Measurements from ENCODE around the gene PADI6.

The PADI6 gene

DNA sequence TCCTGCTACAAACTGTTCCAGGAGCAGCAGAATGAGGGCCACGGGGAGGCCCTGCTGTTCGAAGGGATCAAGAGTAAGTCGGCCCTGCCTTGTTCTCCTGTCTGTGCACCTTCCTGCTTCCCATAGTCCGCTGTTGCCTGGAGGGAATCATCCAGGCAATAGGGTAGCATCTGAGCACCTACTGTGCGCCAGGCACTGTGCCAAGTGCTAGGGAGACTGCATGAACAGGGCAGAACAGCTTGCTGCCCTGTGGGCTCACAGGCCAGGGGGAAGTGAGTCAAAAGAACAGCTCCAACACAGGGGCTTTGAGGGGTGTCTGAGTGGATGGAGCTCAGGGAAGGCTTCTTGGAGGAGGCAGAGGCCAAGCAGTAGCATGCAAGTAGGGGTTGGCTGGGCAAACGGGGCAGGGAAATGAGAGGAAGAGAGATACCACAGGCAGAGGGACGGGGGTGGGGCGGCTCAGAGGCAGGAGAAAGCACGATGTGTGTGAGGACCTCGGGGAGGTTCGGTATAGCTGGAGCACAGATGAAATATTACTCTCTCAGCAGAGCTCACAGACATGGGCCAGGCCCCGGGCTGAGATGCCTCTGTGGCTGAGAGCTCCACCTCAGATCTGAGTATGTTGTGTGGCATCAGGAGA, 15.5 kb upstream of the PADI6 start:
- peak in 1 of 2 donors; percentile 9 for DNase-seq (ENCODE audit: low read depth in 2 of 2)

- no peak for DNase-seq (ENCODE audit: low read depth in 2 of 2)
These were observed 13.4 kb upstream of the PADI6 start for GRCh38 chr1:17358557-17358956.

GRCh38 chr1:17359031-17359430, 13.0 kb upstream of the PADI6 start:
- DNase-seq (ENCODE audit: low read depth in 2 of 2): no peak

- DNase-seq (ENCODE audit: low read depth in 2 of 2): no peak
These were observed 12.2 kb upstream of the PADI6 start for GRCh38 chr1:17359808-17360207.

- no peak for DNase-seq (ENCODE audit: low read depth in 2 of 2)
These were observed 11.6 kb upstream of the PADI6 start for GRCh38 chr1:17360272-17360956.

DNA sequence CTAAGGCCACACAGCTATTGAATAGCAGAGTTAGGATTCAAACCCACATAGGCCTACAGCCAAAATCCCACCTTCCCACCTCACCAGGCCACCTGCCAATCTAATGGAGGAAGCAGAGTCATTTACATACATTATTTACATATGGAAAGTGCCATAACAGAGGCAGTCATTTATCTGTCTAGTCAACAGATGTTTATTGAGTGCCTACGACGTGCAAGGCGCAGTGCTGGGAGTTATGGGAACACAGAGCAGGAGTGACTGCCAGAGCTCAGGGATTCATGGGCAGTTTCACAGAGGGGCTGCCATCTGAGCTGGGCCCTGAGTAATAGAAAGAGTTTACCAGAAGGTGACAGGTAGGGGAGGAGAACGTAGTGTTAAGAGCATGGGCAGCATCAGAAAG, 10.3 kb upstream of the PADI6 start:
- DNase-seq (ENCODE audit: low read depth in 2 of 2): no peak

- DNase-seq (ENCODE audit: low read depth in 2 of 2): no peak
These were observed 8.6 kb upstream of the PADI6 start for GRCh38 chr1:17363351-17363750.

DNA sequence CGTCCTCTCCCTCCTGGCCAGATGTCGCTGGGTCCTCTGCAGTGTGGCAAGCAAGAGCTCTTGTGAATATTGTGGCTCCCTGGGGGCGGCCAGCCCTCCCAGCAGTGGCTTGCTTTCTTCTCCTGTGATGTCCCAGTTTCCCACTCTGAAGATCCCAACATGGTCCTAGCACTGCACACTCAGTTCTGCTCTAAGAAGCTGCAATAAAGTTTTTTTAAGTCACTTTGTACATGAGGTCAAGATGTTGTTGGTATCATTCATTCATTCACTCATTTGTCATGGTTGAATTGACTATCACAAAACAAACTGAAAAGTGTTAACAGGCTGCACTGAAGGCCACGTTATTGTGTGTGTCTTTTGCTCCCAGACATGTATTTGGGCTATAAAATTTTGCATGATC, 8.2 kb upstream of the PADI6 start:
- no peak for DNase-seq (ENCODE audit: low read depth in 2 of 2)

GRCh38 chr1:17365293-17365692, 6.7 kb upstream of the PADI6 start:
- DNase-seq (ENCODE audit: low read depth in 2 of 2): no peak

DNA sequence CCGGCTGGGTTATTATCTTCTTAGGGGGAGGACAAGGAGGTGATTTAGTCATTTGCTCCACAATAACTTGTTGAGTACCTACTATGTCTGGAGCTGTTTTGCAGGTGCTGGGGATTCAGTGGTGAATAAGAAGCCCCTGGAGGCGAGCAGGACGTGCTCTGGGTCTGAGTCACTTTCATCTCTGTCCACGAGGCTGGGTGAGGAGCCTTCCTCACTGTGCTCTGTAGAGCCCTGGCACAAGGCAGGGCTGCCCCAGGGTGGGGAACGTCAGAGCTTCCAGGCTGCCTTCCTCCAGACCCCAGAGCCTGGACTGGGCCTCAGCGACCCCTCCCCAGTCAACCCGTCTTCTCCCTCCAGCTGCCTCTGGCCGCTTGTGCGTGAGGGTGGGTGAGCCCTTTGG, 2.5 kb upstream of the PADI6 start:
- DNase-seq (ENCODE audit: low read depth in 2 of 2): no peak

- no peak for DNase-seq (ENCODE audit: low read depth in 2 of 2)
These were observed 1.4 kb upstream of the PADI6 start for GRCh38 chr1:17370618-17371017.

DNA sequence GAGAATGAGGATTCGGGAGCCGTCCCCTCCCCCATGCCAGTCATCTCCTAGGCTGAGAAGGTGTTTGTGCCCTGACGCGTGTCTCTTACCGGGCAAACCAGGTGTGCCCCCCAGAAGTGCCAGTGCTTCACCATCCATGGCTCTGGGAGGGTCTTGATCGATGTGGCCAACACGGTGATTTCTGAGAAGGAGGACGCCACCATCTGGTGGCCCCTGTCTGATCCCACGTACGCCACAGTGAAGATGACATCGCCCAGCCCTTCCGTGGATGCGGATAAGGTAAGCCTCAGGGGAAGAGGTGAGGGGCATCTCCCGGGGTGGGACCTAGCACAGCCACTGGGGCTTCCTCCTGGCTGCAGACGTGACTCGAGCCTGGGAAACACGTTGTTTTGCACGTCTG, 959 bp downstream of the PADI6 start:
- no peak for DNase-seq (ENCODE audit: low read depth in 2 of 2)

GRCh38 chr1:17375651-17376050, 3.7 kb downstream of the PADI6 start:
- DNase-seq (ENCODE audit: low read depth in 2 of 2): no peak

DNA sequence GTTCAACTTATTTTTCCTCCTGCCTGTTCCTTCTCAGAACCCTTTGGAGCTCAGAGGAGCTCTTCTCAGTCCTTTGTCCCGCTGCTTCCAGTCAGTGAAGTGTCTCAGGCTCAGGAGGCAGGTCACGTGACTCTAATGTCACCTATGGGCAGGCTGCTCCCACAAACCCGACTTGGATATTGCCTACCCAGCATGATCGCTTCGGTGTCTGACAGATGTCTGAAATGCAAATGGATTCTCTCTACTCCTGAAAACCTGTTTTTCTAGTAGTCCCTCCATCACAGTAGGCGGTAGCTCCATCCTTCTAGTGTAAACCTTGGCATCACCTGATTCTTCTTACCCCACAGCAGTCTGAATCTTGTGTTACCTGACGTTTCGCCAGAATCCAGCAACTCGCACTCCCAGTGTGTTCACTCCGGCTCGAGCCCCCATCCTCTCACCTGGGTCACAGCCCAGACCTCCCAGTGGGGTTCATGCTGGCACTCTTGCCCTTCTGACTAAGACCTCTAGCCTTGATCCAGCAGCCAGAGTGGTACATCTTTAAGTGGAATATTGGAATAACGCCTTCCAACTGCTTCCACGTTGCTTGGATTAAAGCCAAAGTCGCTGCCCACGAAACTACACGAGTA, 5.4 kb downstream of the PADI6 start:
- no peak for DNase-seq (ENCODE audit: low read depth in 2 of 2)

DNA sequence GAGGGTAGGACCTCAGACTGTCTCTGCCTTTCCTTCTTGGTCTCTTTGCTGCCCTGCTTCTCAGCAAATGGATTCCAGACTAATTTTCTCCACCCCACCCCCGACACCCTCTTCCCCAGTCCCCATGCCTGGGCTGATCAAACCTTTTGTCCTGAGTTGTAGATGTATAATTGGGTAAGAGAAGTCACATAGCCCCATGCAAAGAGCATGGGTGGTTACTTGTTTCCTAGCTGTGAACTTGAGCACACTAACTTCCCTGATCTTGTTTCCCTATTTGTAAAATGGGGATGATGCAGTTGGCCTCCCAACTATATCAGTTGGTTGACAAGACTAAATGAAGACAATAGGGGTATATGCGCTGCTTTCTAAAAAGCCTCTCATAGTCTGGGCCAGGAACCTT, 9.2 kb downstream of the PADI6 start:
- DNase-seq (ENCODE audit: low read depth in 2 of 2): no peak

DNA sequence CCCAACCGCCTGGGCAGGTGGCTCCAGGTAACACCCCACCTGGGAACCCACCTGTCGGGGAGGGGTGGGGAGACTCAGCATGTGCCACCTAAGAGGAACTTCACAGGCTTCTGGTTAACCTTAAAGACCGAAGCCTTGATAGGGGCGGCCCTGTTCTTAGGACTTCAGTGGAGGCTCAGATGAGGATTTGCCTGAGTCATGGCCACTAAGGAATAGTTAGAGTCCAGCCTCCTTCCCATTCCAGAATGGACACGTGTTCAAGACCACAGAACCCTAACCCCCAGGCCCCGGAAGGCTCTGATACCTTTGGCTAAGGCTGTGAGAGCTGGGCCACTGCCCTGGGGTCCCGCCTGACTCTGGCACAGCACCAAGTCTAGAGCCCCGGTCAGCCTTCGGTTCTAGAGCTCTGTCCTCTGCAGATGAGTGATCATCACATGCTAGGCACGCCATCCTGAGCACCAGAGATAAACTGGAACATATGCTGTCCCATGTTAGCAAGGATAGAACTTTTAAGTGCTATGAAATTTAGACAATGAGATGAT, 20.3 kb downstream of the PADI6 start:
- DNase-seq (ENCODE audit: low read depth in 2 of 2): no peak

DNA sequence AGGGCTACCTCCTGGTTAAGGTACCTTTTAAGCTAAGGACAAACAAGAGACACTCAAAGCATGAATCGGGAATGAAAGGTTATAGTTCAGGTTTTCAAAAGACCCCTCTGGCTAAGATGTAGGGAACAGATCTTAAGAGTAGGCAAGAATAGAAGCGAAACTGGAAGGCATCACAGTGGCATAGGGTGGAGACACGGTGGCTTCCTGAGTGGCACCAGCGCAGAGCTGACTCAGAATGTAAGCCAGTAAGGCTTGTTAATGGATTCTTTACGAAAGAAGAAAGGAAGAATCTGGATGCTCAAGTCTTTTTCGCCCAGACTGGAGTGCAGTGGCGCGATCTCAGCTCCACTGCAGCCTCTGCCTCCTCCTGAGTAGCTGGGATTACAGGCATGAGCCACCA, 21.2 kb downstream of the PADI6 start:
- no peak for DNase-seq (ENCODE audit: low read depth in 2 of 2)

DNA sequence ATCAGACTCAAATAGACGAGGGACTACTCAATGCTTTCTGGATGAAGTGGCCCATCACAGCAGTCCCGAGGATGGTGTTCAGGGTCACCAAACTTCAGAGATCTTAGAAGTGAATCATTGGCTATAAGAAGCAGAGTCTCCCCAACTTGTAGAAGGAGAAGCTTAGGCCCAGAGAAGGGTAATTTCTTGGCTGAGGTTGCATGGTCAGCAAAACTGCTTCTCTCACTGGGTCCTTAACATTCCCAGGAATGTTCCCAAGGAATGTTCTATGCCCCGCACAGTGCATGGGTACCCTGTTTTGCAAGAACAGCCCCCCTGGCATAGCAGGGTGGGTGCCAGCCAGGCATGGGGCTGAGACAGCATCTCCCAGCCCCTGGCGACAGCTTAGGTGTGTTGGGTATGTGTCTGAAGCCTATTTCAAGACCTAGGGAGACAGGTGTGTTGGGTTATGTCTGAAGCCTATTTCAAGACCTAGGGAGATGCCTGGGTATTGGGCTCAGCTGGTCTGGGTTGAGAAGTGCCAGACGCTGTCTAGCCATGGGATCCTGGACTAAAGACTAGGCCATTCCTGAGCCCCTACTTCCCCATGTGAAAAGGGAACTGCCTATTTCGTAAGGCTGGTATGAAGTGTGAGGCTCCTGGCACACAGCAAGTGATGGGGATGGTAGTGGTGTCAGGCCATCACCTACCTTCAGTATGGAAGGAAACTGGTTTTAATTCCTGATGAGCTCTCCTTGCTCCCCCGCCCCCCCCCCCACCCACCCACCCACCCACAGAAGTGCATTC, 26.1 kb downstream of the PADI6 start:
- no peak for DNase-seq (ENCODE audit: low read depth in 2 of 2)

DNA sequence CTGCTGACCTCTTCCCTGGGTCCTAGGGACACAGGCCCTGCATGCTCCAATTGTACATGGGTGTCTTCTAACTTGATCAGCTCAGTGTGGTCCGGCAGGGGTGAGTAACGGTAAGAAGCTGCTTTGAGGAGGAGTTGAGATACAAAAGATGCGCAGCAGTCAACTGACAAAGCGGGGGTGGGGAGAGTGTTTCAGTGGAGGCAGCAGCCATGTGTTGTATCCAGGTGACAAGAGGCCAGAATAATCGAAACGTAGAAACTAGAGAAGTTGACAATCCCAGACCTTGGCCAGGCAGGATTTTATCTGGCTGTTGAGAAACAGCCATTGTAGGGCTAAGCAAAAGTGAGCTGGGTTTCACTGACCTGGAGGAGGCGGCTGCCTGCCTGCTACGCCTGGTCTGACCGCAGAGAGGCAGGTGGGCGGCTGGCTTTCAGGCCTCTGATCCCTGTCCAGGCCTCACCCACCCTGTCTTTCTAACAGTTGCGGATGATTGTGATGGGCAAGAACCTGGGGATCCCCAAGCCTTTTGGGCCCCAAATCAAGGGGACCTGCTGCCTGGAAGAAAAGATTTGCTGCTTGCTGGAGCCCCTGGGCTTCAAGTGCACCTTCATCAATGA, 28.8 kb downstream of the PADI6 start:
- DNase-seq (ENCODE audit: low read depth in 2 of 2): no peak

GRCh38 chr1:17401841-17402240, 29.8 kb downstream of the PADI6 start:
- DNase-seq (ENCODE audit: low read depth in 2 of 2): no peak

- no peak for DNase-seq (ENCODE audit: low read depth in 2 of 2)
These were observed 31.1 kb downstream of the PADI6 start for GRCh38 chr1:17403081-17403480.
